Stimulated activated CD8-positive, alpha-beta memory T cell treated with anti-CD3 and anti-CD28 coated beads, Interleukin-4, amount 100 ng/mL, for 48 hours (primary cell): ENCODE data around the gene VTI1B.
"Not testable (repeated sequence)": the region's sequence is repeated elsewhere in the genome, so short reads cannot be mapped to it uniquely, and the experiment has no call there.

Experiments used
- DNase-seq: peaks from one replicate; pipeline ENCODE4 v3.0.0-alpha.2; 2020

VTI1B gene

DNA sequence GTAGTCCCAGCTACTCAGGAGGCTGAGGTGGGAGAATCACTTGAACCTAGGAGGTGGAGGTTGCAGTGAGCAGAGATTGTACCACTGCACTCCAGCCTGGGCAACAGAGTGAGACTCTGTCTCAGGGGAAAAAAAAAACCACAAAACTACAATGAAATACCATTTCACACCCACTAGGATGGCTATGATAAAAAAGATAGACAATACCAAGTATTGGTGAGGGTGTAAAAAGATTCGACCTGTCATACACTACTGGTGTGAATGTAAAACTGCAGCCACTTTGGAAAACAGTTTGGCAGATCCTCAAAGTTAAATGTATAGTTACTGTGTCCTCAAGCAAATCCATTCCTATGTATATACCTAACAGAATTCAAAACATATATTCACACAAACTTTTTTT, 48.3 kb downstream of the VTI1B start:
- DNase-seq, result not testable (repeated sequence)

- DNase-seq, result no peak
These were observed 51.3 kb downstream of the VTI1B start for GRCh38 chr14:67623114-67623513.

DNA sequence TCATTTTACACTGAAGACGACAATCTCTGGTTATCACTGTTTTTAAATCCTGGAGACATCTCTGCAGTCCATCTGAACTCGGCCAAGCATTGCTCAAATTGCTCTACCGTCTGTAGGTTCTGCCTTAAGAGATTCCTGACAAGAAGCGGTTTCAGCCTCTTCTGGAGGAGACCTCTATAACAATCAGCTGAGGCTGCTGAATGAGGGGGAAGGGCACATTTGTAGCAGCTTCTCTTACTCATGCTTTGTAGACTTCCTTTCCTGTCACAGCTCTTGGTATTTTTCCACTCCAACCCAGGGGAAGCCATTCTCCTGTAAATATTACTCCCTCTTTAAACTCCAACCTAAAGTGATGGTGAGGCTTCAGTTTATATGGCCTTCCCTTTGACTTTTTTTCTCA, 51.8 kb downstream of the VTI1B start:
- DNase-seq, result no peak

DNA sequence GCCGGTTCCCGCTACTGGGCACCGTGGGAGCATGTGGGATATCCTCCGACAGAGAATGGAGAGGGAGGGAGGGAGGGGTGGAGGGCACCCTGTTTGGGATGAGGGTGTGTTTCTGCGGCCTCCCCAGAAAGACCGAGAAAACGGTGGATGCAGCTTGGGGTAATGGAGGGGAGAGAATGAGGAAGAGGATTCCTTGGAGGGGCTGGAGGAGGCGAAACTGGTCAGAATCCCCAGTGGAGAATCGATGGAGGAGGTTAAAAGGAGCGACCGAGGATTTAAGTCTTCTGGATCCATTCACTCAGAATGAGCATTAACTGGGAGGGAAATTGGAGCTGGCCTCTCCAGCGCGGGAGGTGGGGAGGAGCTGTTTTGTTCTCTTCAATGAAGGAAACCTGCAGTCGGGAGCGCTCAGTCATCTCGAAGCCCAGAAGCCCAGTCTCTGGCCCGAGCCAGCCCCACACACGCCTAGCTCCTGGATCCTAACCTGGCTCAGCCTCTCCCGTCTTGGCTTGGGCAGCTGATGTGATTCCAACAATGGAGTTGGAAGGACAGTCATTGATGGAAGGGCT, 54.1 kb downstream of the VTI1B start:
- DNase-seq, result peak; percentile 33

DNA sequence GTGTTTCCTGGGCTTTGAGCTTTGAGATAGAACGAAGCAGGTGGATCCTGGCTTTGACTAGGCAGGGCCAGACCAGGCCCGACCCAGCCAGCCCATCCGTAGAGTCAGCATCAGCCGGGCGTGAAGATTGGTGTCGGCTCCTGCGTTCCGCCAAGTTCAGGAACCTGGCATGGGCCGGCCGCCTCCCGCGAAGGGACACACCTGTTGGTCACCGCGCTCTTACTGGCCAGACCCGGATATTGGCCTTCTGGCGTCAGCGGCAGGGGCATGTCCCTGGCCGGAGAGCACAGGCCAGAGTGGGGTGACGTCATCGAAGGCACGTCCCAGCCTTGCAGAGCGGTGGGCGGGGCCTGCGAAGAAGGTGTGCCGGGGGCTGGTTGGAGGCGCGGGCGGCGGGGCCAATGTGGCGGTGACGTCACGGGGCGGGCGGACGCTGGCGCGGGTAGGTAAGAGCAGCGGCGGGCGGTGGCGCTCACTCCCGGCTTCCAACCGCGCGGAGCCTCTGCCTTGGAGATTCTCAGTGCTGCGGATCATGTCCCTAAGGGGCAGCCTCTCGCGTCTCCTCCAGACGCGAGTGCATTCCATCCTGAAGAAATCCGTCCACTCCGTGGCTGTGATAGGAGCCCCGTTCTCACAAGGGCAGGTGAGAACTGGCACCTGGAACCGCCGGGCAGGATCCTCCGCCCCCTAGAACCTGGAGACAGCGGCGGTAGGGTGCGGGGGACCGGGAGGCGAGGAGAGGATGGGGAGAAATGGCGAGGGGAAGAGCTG, 54.8 kb downstream of the VTI1B start, which contains the start of gene ARG2:
ARG2 (plus strand) TSS at position 475 of the 771 bp plus-strand sequence; CDS start at position 533, 58 bp downstream.
- peak; percentile 99 for DNase-seq

DNA sequence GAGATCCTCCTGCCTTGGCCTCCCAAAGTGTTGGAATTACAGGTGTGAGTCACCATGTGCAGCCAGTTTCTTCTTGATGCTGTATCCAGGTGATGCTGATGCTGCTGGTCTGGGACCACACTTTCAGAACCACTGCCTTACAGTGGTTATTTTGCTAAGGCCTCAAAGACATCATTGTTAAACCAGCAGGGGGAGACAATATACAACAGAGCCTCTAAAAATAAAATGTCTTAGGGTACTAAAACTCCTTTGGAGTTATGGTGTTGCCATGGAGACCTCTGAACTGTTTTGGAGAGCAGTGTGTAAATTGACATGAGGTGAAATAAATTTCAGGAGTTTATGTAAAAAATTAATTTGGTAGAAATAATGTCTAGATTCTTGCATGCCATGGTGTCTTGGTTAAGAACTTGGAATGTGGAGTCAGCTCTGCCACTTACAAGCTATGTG, 55.8 kb downstream of the VTI1B start:
- DNase-seq, result no peak

DNA sequence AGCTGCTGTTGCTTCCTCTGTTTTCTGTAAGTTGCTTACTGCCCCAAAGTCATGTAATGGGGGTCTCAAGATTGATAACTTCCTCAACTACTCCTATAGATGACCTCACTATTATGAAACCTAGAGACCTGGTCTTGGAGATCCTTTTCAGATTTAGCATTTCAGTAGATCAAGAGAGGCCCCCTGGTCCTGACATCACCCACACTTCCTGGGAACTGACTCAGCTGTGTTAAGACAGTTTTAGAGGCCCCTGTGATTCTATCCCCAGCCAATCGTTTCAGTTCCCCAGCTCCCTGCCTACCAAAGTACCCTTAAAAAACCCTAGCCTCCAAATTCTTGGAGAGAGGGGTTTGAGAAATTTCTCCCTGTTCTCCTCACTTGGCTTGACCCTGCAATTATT, 63.9 kb downstream of the VTI1B start:
- peak; percentile 37 for DNase-seq

DNA sequence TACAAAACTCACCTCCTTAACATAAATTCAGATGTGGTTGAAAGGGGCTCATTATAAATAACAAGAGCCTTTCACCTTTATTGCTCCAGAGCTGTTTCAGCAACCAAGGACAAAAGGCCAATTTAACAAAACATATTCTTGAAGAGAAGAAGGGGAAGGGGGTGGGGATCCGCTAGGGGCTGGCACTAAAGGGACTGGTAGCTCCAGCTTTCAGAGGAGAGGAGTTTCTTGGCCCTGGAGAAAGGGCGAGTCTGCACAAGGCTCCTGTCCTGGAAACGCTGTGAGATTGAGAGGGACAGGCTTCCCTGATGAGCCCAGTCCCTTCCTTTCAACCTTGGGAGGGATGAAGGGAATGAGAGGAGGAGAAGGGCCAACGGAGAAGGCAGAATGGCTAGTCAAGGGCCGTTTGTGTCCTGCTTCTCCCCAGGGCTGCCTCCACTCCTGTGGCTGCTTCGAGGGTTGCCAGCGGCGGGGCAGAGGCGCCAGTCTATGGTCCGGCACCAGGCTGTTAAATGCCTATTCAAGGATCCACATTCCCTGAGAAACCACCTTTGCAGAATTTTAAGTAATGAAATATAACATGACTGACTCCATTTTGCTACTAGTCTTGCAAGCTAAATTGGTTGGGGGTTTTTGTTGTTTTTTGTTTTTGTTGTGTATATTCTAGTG, 64.7 kb downstream of the VTI1B start:
- no peak for DNase-seq

DNA sequence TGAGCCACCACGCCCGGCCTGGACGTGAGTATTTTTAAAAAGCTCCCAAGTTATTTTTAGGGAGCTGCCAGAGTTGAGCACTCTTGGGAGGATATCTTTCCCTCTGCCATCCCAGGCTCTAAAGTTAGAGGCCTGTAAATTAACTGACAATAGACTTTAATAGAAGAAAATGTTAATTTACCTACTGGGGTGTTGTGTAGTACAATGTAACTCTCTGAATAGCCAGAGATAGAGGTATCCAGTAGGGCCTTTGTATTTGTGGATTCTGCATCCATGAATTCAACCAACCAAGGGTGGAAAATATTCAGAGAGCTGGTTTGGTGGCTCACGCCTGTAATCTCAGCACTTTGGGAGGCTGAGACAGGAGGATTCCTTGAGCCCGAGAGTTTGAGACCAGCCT, 66.8 kb downstream of the VTI1B start:
- DNase-seq, result no peak

- DNase-seq, result no peak
These were observed 71.4 kb downstream of the VTI1B start for GRCh38 chr14:67602995-67603545.

GRCh38 chr14:67602076-67602475, 72.4 kb downstream of the VTI1B start:
- DNase-seq, result no peak

- DNase-seq, result not testable (repeated sequence)
These were observed 73.9 kb downstream of the VTI1B start for GRCh38 chr14:67600562-67600974.

GRCh38 chr14:67599698-67600561, 74.5 kb downstream of the VTI1B start, which contains the start of gene PIGH:
TSS of gene PIGH (minus strand) at chr14:67600268. CDS start at chr14:67600203, 65 bp downstream.
- peak; percentile 97 for DNase-seq
